IPS DF 6.9 (cell line): ENCODE measurements around the gene SCCPDH.
A peak's percentile ranks its signal among the peaks of the same experiment; 100 is the strongest.

Experiments
- DNase-seq: peaks from one replicate; pipeline ENCODE4 v3.0.0-alpha.2; 2013; ENCODE audit warnings: low read depth, low spot score
- H3K27ac ChIP-seq: one replicate; pipeline ENCODE4 v1.5.1; 2013; ENCODE audit warnings: low read length, control low read depth
- H3K27me3 ChIP-seq: 2 replicates; pipeline ENCODE4 v1.6.1; 2013; ENCODE audit warnings: mild to moderate bottlenecking, low read length; ENCODE audit not compliant: control insufficient read depth, insufficient read depth
- H3K36me3 ChIP-seq: 2 replicates; pipeline ENCODE4 v1.6.1; 2013; ENCODE audit warnings: low read length; ENCODE audit not compliant: control insufficient read depth, insufficient read depth
- H3K4me1 ChIP-seq: 2 replicates; pipeline ENCODE4 v1.6.1; 2013; ENCODE audit warnings: low read length; ENCODE audit not compliant: control insufficient read depth, insufficient read depth
- H3K4me3 ChIP-seq: 2 replicates; pipeline ENCODE4 v1.5.1; 2013; ENCODE audit warnings: mild to moderate bottlenecking, low read length
- H3K9me3 ChIP-seq: 2 replicates; pipeline ENCODE4 v1.6.1; 2013; ENCODE audit warnings: low read length, inconsistent platforms; ENCODE audit not compliant: control insufficient read depth, insufficient read depth
- WGBS: extraction: QIAGEN DNeasy Blood & Tissue Kit; methylation state at CpG from one replicate; pipeline ENCODE4 v1.1.7; 2013; ENCODE audit warnings: mixed read lengths, missing lambda C conversion rate; ENCODE audit not compliant: insufficient read length, insufficient coverage; 5-methylcytosine and 5-hydroxymethylcytosine counted together

Gene SCCPDH

DNA sequence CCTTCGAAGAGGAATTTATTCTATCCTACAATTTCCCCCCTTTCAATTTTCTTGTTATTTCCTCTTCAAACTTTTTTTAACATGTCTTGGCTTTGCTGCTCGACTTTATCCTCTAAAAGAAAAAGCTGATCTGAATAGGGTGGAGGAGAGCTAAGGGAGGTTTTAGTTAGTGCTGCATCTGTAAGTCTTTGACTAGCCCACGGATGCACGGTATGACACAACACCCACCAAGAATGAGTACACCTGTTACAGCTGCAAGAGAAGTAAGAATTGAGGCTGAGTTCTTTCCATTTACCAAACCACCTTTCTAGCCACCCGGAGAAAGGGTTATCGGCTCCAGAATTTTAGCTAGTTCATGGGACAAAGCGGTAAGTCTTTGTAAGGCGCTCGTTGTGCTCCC is 23.8 kb downstream of the SCCPDH start:
- Histone ChIP-seq H3K9me3 (no peaks in the 10 kb centered on the region), H3K27ac (no peak overlapping the region), H3K4me3 (no peak overlapping the region), H3K36me3 (no peaks in the 10 kb centered on the region), H3K4me1 (no peaks in the 10 kb centered on the region), H3K27me3 (no peaks in the 10 kb centered on the region)
- no CpG with 5 or more reads among the region's 9 CpGs for WGBS
- DNase-seq = no peak

GRCh38 chr1:246748867-246749266 is 24.7 kb downstream of the SCCPDH start:
- WGBS = no CpG with 5 or more reads among the region's 12 CpGs
- DNase-seq = no peak
- Histone ChIP-seq H3K36me3 (no peaks in the 10 kb centered on the region), H3K27me3 (no peaks in the 10 kb centered on the region), H3K9me3 (no peaks in the 10 kb centered on the region), H3K27ac (no peak overlapping the region), H3K4me1 (no peaks in the 10 kb centered on the region), H3K4me3 (no peak overlapping the region)

DNA sequence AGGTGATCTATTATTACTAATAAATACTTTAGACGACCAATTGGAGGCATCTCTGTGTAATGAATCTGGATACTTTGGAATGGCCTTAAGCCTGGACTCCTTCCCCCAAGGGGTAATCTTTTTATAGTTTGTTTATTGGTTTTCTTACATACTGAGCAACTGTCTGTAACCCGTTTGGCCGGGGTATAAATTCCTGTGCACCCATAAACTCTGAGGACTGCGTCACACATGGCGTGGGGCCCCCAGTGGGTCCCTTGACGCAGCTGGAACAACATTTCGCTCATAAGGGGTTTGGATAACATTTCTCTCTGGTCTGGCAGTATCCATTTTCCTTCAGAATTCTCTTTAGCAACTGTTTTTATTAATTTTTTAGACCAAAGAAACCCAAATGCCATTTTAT is 26.5 kb downstream of the SCCPDH start:
- no peak overlapping the region for H3K27ac ChIP-seq
- no peak for DNase-seq
- no peaks in the 10 kb centered on the region for H3K27me3 ChIP-seq
- H3K9me3 ChIP-seq = no peaks in the 10 kb centered on the region
- H3K4me1 ChIP-seq = no peaks in the 10 kb centered on the region
- H3K4me3 ChIP-seq = no peak overlapping the region
- no CpG with 5 or more reads among the region's 7 CpGs for WGBS
- H3K36me3 ChIP-seq = no peaks in the 10 kb centered on the region

- Histone ChIP-seq H3K27me3 (no peaks in the 10 kb centered on the region), H3K36me3 (no peaks in the 10 kb centered on the region), H3K9me3 (no peaks in the 10 kb centered on the region), H3K27ac (no peak overlapping the region), H3K4me1 (no peaks in the 10 kb centered on the region), H3K4me3 (no peak overlapping the region)
- peak; percentile 81 for DNase-seq
- WGBS = no CpG with 5 or more reads among the region's 22 CpGs
These were observed 29.7 kb downstream of the SCCPDH start for GRCh38 chr1:246753670-246754535.

DNA sequence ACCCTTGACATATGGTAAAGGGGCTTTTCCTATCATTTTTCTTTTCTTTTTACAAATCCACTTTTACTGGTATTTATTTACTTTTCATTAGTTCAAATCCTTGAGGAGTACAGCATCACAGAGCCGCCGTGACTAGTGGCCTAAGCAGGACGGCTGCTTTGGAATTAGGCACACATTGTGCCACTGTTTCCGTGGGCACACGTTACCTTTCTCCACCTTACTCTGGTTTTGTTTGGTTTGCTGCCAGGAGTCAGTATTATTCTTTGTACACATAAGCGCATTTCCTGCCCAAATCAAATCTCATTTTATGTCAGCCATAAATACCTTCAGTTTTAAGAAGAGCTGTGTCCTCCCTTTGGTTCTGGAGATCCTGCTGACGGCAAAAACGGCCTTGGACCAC is 31.2 kb downstream of the SCCPDH start:
- WGBS = no CpG with 5 or more reads among the region's 8 CpGs

GRCh38 chr1:246760422-246761347 is 36.5 kb downstream of the SCCPDH start:
- Histone ChIP-seq H3K4me3 (no peak overlapping the region), H3K4me1 (no peaks in the 10 kb centered on the region), H3K9me3 (no peaks in the 10 kb centered on the region), H3K36me3 (no peaks in the 10 kb centered on the region; the same call in 1 of the 2 replicates), H3K27me3 (no peaks in the 10 kb centered on the region), H3K27ac (no peak overlapping the region)
- DNase-seq = no peak
- no CpG with 5 or more reads among the region's 14 CpGs for WGBS

More for the DNA sequence above, 31.2 kb downstream of the SCCPDH start:
- Histone ChIP-seq H3K4me3 (no peak overlapping the region), H3K36me3 (no peaks in the 10 kb centered on the region), H3K27me3 (no peaks in the 10 kb centered on the region), H3K9me3 (no peaks in the 10 kb centered on the region), H3K4me1 (no peaks in the 10 kb centered on the region), H3K27ac (no peak overlapping the region)
- DNase-seq = no peak

GRCh38 chr1:246761396-246761795 is 37.2 kb downstream of the SCCPDH start:
- Histone ChIP-seq H3K27ac (no peak overlapping the region), H3K4me1 (no peaks in the 10 kb centered on the region), H3K27me3 (no peaks in the 10 kb centered on the region), H3K36me3 (no peaks in the 10 kb centered on the region; the same call in 1 of the 2 replicates), H3K4me3 (no peak overlapping the region), H3K9me3 (no peaks in the 10 kb centered on the region)
- no peak for DNase-seq
- no CpG with 5 or more reads among the region's 7 CpGs for WGBS

DNA sequence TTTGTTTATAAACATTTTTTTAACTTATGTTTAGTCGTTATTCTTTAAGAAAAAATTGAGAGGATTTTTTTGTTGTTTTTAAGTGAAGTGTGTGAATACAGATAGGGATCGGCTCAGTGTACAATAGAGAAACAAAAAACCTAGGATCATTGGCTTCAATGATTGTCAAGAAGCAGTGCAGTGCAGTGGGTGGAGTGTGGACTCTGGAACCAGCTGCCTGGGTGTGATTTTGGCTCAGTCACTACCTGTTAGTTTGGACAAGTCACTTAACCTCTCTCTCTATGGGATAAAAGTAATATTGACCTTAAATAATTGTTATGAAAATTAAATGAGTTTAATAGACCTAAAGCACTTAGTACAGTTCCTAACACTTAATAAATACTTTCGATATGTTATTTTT is 41.3 kb downstream of the SCCPDH start:
- no peaks in the 10 kb centered on the region; the same call in 1 of the 2 replicates for H3K36me3 ChIP-seq
- peaks cover 4% of the 10 kb centered on the region; the same call in 1 of the 2 replicates for H3K4me1 ChIP-seq
- H3K27ac ChIP-seq = no peak overlapping the region
- H3K4me3 ChIP-seq = no peak overlapping the region
- no peaks in the 10 kb centered on the region for H3K9me3 ChIP-seq
- WGBS = 100% methylated on average over 2 of the region's 3 CpGs
- H3K27me3 ChIP-seq = no peaks in the 10 kb centered on the region
- no peak for DNase-seq

DNA sequence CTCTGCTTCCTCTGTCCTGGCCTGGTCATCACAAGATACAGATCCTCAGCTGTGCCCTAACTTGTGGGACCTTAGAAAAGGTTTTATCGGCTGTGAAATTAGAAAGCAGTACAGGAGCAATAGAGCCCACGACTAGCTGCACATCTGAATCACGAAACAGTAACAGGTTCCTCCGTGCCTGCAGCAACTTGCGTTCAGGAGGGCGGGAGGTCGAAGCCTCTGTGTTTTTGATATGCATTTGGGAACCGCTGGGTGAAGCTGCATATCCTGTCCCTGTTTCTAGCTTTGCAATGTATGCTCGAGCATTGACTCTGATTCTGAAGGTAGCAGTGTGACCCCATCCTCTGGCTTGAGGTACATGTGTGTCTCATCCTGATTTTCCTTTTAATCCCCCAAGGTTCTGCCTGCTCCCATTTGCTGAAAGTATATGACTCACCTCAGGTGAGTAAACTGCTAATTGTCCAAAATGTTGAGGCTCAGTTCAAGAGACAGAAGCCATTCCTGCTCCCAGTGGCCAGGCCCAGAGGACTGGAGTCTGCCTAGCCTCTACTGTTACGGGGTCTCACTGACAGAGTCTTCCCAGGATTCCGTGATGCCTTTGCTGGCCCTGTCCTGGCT is 44.3 kb downstream of the SCCPDH start:
- Histone ChIP-seq H3K36me3 (no peaks in the 10 kb centered on the region), H3K4me1 (peaks cover 4% of the 10 kb centered on the region; the same call in 1 of the 2 replicates), H3K27me3 (no peaks in the 10 kb centered on the region), H3K4me3 (no peak overlapping the region), H3K9me3 (no peaks in the 10 kb centered on the region), H3K27ac (no peak overlapping the region)
- no CpG with 5 or more reads among the region's 11 CpGs for WGBS
- DNase-seq = peak; percentile 29

GRCh38 chr1:246769306-246769705 is 45.1 kb downstream of the SCCPDH start:
- peaks cover 4% of the 10 kb centered on the region; the same call in 1 of the 2 replicates for H3K4me1 ChIP-seq
- WGBS = no CpG with 5 or more reads among the region's 7 CpGs
- no peaks in the 10 kb centered on the region for H3K9me3 ChIP-seq
- H3K4me3 ChIP-seq = no peak overlapping the region
- no peak overlapping the region for H3K27ac ChIP-seq
- no peaks in the 10 kb centered on the region for H3K36me3 ChIP-seq
- H3K27me3 ChIP-seq = no peaks in the 10 kb centered on the region
- no peak for DNase-seq
